Natural killer cell (primary cell): ENCODE data around the gene PDIA2. TPM values are rescaled to one million over a fixed set of nuclear protein-coding genes. Genes with fewer than 3 reads are reported as not detected.

ENCODE experiments used
- ATAC-seq, 3 donors: fragments of 150-1000 bp in 2 of 3; fragments of 200-7000 bp in 1 of 3; cut with Tn5 transposase; 1 replicate in 1 of 3; 2 replicates in 2 of 3; pipeline ENCODE4 v1.10.0; 2021; ENCODE audit warnings: mild to moderate bottlenecking in 2 of 3, moderate library complexity in 2 of 3
- DNase-seq, 2 donors: peaks; one replicate each; pipeline versions ENCODE4 v3.0.0 to v3.0.0-alpha.2; 2013 to 2021; ENCODE audit warnings: mixed read lengths in 1 of 2
- H3K27ac ChIP-seq: one replicate; pipeline ENCODE4 v1.5.1; 2013; ENCODE audit warnings: mild to moderate bottlenecking, low read length
- H3K27me3 ChIP-seq: one replicate; pipeline ENCODE4 v1.6.1; 2013; ENCODE audit warnings: low read length; ENCODE audit not compliant: control insufficient read depth, insufficient read depth
- H3K36me3 ChIP-seq: one replicate; pipeline ENCODE4 v1.6.1; 2013; ENCODE audit warnings: low read length; ENCODE audit not compliant: control insufficient read depth, insufficient read depth
- H3K4me1 ChIP-seq: one replicate; pipeline ENCODE4 v1.6.1; 2013; ENCODE audit warnings: low read length; ENCODE audit not compliant: control insufficient read depth, insufficient read depth
- H3K4me3 ChIP-seq: one replicate; pipeline ENCODE4 v1.5.1; 2013; ENCODE audit warnings: low read length
- H3K9me3 ChIP-seq: one replicate; pipeline ENCODE4 v1.6.1; 2013; ENCODE audit warnings: low read length; ENCODE audit not compliant: control insufficient read depth, insufficient read depth
- H3K27ac Mint-ChIP-seq, 2 donors: one replicate each; pipeline ENCODE4 v1.8.0; 2022; ENCODE audit warnings: mild to moderate bottlenecking in 2 of 2, mixed read lengths in 2 of 2, moderate library complexity in 1 of 2
- H3K27me3 Mint-ChIP-seq, 2 donors: one replicate each; pipeline ENCODE4 v1.8.0; 2022; ENCODE audit warnings: low read depth in 2 of 2, mixed read lengths in 2 of 2
- H3K36me3 Mint-ChIP-seq: one replicate; pipeline ENCODE4 v1.8.0; 2022; ENCODE audit warnings: mixed read lengths
- H3K4me1 Mint-ChIP-seq, 2 donors: one replicate each; pipeline ENCODE4 v1.8.0; 2022; ENCODE audit warnings: mixed read lengths in 2 of 2
- H3K4me3 Mint-ChIP-seq: one replicate; pipeline ENCODE4 v1.8.0; 2022; ENCODE audit warnings: mild to moderate bottlenecking, moderate library complexity, mixed read lengths
- H3K9me3 Mint-ChIP-seq, 2 donors: one replicate each; pipeline ENCODE4 v1.8.0; 2022; ENCODE audit warnings: mixed read lengths in 2 of 2
- CTCF ChIP-seq: fragments of 200-600 bp; IDR thresholded peaks from one replicate; pipeline ENCODE4 v1.8.0; 2022; ENCODE audit warnings: antibody characterized with exemption
- WGBS: methylation state at CpG from one replicate; pipeline ENCODE4 v1.1.7; 2013; ENCODE audit warnings: missing lambda C conversion rate; ENCODE audit not compliant: insufficient coverage; 5-methylcytosine and 5-hydroxymethylcytosine counted together
- intact Hi-C: fragments of 100-400 bp; cut with micrococcal nuclease; formaldehyde crosslinking; loops from one replicate; pipeline ENCODE4 v1.14.2; 2022
- total RNA-seq, 4 donors: library from RNA; stranded (reverse); fragments of 120-200 nt in 1 of 4; gene quantifications; one replicate each; pipeline versions ENCODE4 v1.2.3 to v1.2.4, GENCODE V29; 2013 to 2022

PDIA2 gene
- total RNA-seq, 3 donors from 2014 or later (not counting 1 experiment from before 2014, with no cell fraction given) = not detected

- H3K4me3 ChIP-seq = no peak overlapping the region
- H3K27ac ChIP-seq = no peak overlapping the region
- intact Hi-C loops = no loop called here
- Mint-ChIP-seq H3K27me3 (no peaks in the 10 kb centered on the region), H3K36me3 (no peaks in the 10 kb centered on the region), H3K4me3 (no peak overlapping the region), H3K4me1 (peaks cover 8 to 14% of the 10 kb centered on the region in 2 donors), H3K9me3 (no peaks in the 10 kb centered on the region), H3K27ac (no peak overlapping the region)
- peaks cover 15% of the 10 kb centered on the region for H3K4me1 ChIP-seq
- H3K9me3 ChIP-seq = no peaks in the 10 kb centered on the region
- H3K36me3 ChIP-seq = peaks cover 28% of the 10 kb centered on the region
- H3K27me3 ChIP-seq = no peaks in the 10 kb centered on the region
- TF ChIP-seq CTCF = no peak
- 96% methylated on average over 29 of the region's 29 CpGs for WGBS
- DNase-seq = no peak
- no peak for ATAC-seq
Measured at GRCh38 chr16:262121-262745, 20.7 kb upstream of the PDIA2 start.

- H3K4me3 ChIP-seq = no peak overlapping the region
- intact Hi-C loops = no loop called here
- DNase-seq (no peak), ATAC-seq (no peak)
- H3K27ac Mint-ChIP-seq = no peak overlapping the region
- no peaks in the 10 kb centered on the region for H3K27me3 ChIP-seq
- no peaks in the 10 kb centered on the region for H3K27me3 Mint-ChIP-seq
- H3K9me3 Mint-ChIP-seq = no peaks in the 10 kb centered on the region
- TF ChIP-seq CTCF = no peak
- H3K36me3 ChIP-seq = peaks cover 28% of the 10 kb centered on the region
- peaks cover 15% of the 10 kb centered on the region for H3K4me1 ChIP-seq
- no peaks in the 10 kb centered on the region for H3K36me3 Mint-ChIP-seq
- WGBS = 98% methylated on average over 35 of the region's 35 CpGs
- H3K9me3 ChIP-seq = no peaks in the 10 kb centered on the region
- H3K27ac ChIP-seq = no peak overlapping the region
- no peak overlapping the region for H3K4me3 Mint-ChIP-seq
- peaks cover 8 to 25% of the 10 kb centered on the region in 2 donors for H3K4me1 Mint-ChIP-seq
Measured at GRCh38 chr16:263182-263774, 19.7 kb upstream of the PDIA2 start.

- no peak for TF ChIP-seq CTCF
- H3K4me1 Mint-ChIP-seq = peaks cover 6 to 23% of the 10 kb centered on the region in 2 donors
- ATAC-seq (no peak), DNase-seq (no peak)
- H3K27me3 ChIP-seq = no peaks in the 10 kb centered on the region
- no peak overlapping the region for H3K4me3 ChIP-seq
- H3K36me3 Mint-ChIP-seq = no peaks in the 10 kb centered on the region
- WGBS = 96% methylated on average over 17 of the region's 17 CpGs
- no peak overlapping the region for H3K27ac Mint-ChIP-seq
- intact Hi-C loops = no loop called here
- H3K4me1 ChIP-seq = peaks cover 10% of the 10 kb centered on the region
- no peaks in the 10 kb centered on the region for H3K9me3 Mint-ChIP-seq
- H3K27me3 Mint-ChIP-seq = no peaks in the 10 kb centered on the region
- no peak overlapping the region for H3K4me3 Mint-ChIP-seq
- peaks cover 28% of the 10 kb centered on the region for H3K36me3 ChIP-seq
- no peaks in the 10 kb centered on the region for H3K9me3 ChIP-seq
- no peak overlapping the region for H3K27ac ChIP-seq
Measured at GRCh38 chr16:263944-264343, 19.0 kb upstream of the PDIA2 start.
